GM23338 (cell line): ENCODE measurements around the gene MPND. TPM values are rescaled to one million over a fixed set of nuclear protein-coding genes. Genes with fewer than 3 reads are reported as not detected.
A peak's percentile ranks its signal among the peaks of the same experiment; 100 is the strongest.

Experiments
- ATAC-seq: fragments of 200-7000 bp; cut with Tn5 transposase; 3 replicates; pipeline ENCODE4 v1.9.1; 2020
- DNase-seq: peaks from one replicate; pipeline ENCODE4 v3.0.0-alpha.2; 2015; ENCODE audit warnings: low spot score
- H2AFZ ChIP-seq: fragments of 200-600 bp; sonication (generic); 2 replicates; pipeline ENCODE4 v1.8.0; 2016; ENCODE audit warnings: antibody characterized with exemption, mild to moderate bottlenecking, moderate library complexity
- H3F3A ChIP-seq: fragments of 200-600 bp; sonication (generic); replicated peaks from 2 replicates; pipeline ENCODE4 v1.8.0; 2017; ENCODE audit warnings: antibody characterized with exemption, mixed run types, low read depth
- H3K27ac ChIP-seq: fragments of 200-600 bp; sonication (generic); 2 replicates; pipeline ENCODE4 v1.6.1; 2016; ENCODE audit warnings: low read depth
- H3K27me3 ChIP-seq: fragments of 200-600 bp; sonication (generic); 2 replicates; pipeline ENCODE4 v1.8.0; 2016; ENCODE audit warnings: mild to moderate bottlenecking, mixed run types, moderate library complexity; ENCODE audit not compliant: insufficient read depth
- H3K36me3 ChIP-seq: fragments of 200-600 bp; sonication (generic); 2 replicates; pipeline ENCODE4 v1.8.0; 2016; ENCODE audit warnings: mild to moderate bottlenecking; ENCODE audit not compliant: insufficient read depth
- H3K4me1 ChIP-seq: fragments of 200-600 bp; sonication (generic); 2 replicates; pipeline ENCODE4 v1.8.0; 2016; ENCODE audit warnings: mild to moderate bottlenecking, moderate library complexity; ENCODE audit not compliant: insufficient read depth
- H3K4me2 ChIP-seq: fragments of 200-600 bp; sonication (generic); 2 replicates; pipeline ENCODE4 v1.7.1; 2017; ENCODE audit warnings: mixed run types
- H3K4me3 ChIP-seq: fragments of 200-600 bp; sonication (generic); 2 replicates; pipeline ENCODE4 v1.6.1; 2016; ENCODE audit warnings: mixed run types
- H3K79me2 ChIP-seq: fragments of 200-600 bp; sonication (generic); replicated peaks from 2 replicates; pipeline ENCODE4 v1.8.0; 2017; ENCODE audit warnings: mild to moderate bottlenecking; ENCODE audit not compliant: insufficient read depth
- H3K9me2 ChIP-seq: fragments of 200-600 bp; sonication (generic); 2 replicates; pipeline ENCODE4 v1.8.0; 2017; ENCODE audit not compliant: insufficient read depth
- H4K20me1 ChIP-seq: fragments of 200-600 bp; sonication (generic); replicated peaks from 2 replicates; pipeline ENCODE4 v1.8.0; 2017; ENCODE audit warnings: mild to moderate bottlenecking; ENCODE audit not compliant: insufficient read depth
- H3K27ac Mint-ChIP-seq: 2 replicates; pipeline ENCODE4 v1.8.0; 2020; ENCODE audit warnings: inconsistent platforms, mild to moderate bottlenecking, moderate library complexity, mixed read lengths
- H3K27me3 Mint-ChIP-seq: 3 replicates; pipeline ENCODE4 v1.8.0; 2022; ENCODE audit warnings: low read depth, mild to moderate bottlenecking, moderate library complexity, mixed read lengths, inconsistent platforms; ENCODE audit not compliant: insufficient read depth, poor library complexity
- H3K36me3 Mint-ChIP-seq: 3 replicates; pipeline ENCODE4 v1.8.0; 2021; ENCODE audit warnings: low read depth, mild to moderate bottlenecking, inconsistent platforms, moderate library complexity, mixed read lengths
- H3K4me1 Mint-ChIP-seq: 3 replicates; pipeline ENCODE4 v1.8.0; 2020; ENCODE audit warnings: mild to moderate bottlenecking, inconsistent platforms, mixed read lengths
- H3K4me3 Mint-ChIP-seq: 3 replicates; pipeline ENCODE4 v1.8.0; 2021; ENCODE audit warnings: moderate library complexity, mild to moderate bottlenecking, inconsistent platforms, mixed read lengths
- H3K9me3 Mint-ChIP-seq: 3 replicates; pipeline ENCODE4 v1.8.0; 2020; ENCODE audit warnings: moderate library complexity, mild to moderate bottlenecking, inconsistent platforms, mixed read lengths
- CTCF ChIP-seq, 2 experiments: fragments of 200-600 bp in 1 of 2; sonication (generic) in 1 of 2; conservative IDR thresholded peaks; 2 replicates each; pipeline versions ENCODE4 v1.5.1 to v1.6.1; 2016 to 2017; ENCODE audit warnings: antibody characterized with exemption in 2 of 2, low read depth in 2 of 2, mild to moderate bottlenecking in 2 of 2, moderate library complexity in 1 of 2
- ETS1 ChIP-seq: IDR thresholded peaks from 2 replicates; pipeline ENCODE4 v1.6.1; 2016; ENCODE audit warnings: antibody characterized with exemption
- EZH2 ChIP-seq: fragments of 200-600 bp; sonication (generic); IDR thresholded peaks from one replicate; pipeline ENCODE4 v1.8.0; 2017; ENCODE audit warnings: antibody characterized with exemption, mild to moderate bottlenecking, low read depth; ENCODE audit not compliant: unreplicated experiment
- EZH2phosphoT487 ChIP-seq: fragments of 200-600 bp; sonication (generic); IDR thresholded peaks from one replicate; pipeline ENCODE4 v1.8.1; 2018; ENCODE audit warnings: antibody characterized with exemption; ENCODE audit not compliant: unreplicated experiment
- JUNB ChIP-seq: IDR thresholded peaks from one replicate; pipeline ENCODE4 v1.6.1; 2016; ENCODE audit warnings: antibody characterized with exemption; ENCODE audit not compliant: unreplicated experiment
- NANOG ChIP-seq: IDR thresholded peaks from 2 replicates; pipeline ENCODE4 v1.6.1; 2016; ENCODE audit warnings: antibody characterized with exemption, borderline replicate concordance
- POLR2AphosphoS5 ChIP-seq: IDR thresholded peaks from 2 replicates; pipeline ENCODE4 v1.6.1; 2016; ENCODE audit warnings: antibody characterized with exemption, low read depth
- REST ChIP-seq: IDR thresholded peaks from one replicate; pipeline ENCODE4 v1.6.1; 2018; ENCODE audit warnings: antibody characterized with exemption; ENCODE audit not compliant: unreplicated experiment
- STAT1 ChIP-seq: IDR thresholded peaks from one replicate; pipeline ENCODE4 v1.6.1; 2016; ENCODE audit warnings: antibody characterized with exemption; ENCODE audit not compliant: unreplicated experiment
- ZNF114 ChIP-seq: fragments of 250-450 bp; sonication (Bioruptor Pico); IDR thresholded peaks from 2 replicates; pipeline ENCODE4 v1.5.0; 2020; ENCODE audit warnings: mild to moderate bottlenecking, moderate library complexity
- ZNF331 ChIP-seq: fragments of 250-450 bp; sonication (Bioruptor Pico); IDR thresholded peaks from 2 replicates; pipeline ENCODE4 v1.5.0; 2020; ENCODE audit warnings: low read depth, mild to moderate bottlenecking, moderate library complexity
- polyA plus RNA-seq: library from polyadenylated mRNA; unstranded; fragments of >200 nt; fragmentation: Nextera tagmentation; extraction: Ambion mirVana; gene quantifications from 2 replicates; pipeline ENCODE4 v1.2.1, GENCODE V29; 2016
- total RNA-seq: library from RNA; depleted of rRNA; stranded (reverse); fragments of >200 nt; shearing (Covaris generic); gene quantifications from 2 replicates; pipeline ENCODE4 v1.2.3, GENCODE V29; 2014

MPND gene
- total and polyA plus RNA-seq, 2 experiments from 2014 or later = 11.8 to 15.6 TPM

- H3K4me2 ChIP-seq = no peak overlapping the region
Measured at GRCh38 chr19:4365341-4365740, 22.0 kb downstream of the MPND start.

GRCh38 chr19:4365791-4366665, 22.7 kb downstream of the MPND start:
- H3K27ac ChIP-seq = no peak overlapping the region
- no peak overlapping the region for H3K4me2 ChIP-seq
- no peak for ATAC-seq
- Mint-ChIP-seq H3K27me3 (peaks cover 33% of the 10 kb centered on the region), H3K36me3 (peaks cover 10% of the 10 kb centered on the region; the same call in 2 of the 3 replicates), H3K4me3 (no peak overlapping the region), H3K27ac (no peak overlapping the region), H3K4me1 (peaks cover 22% of the 10 kb centered on the region), H3K9me3 (no peaks in the 10 kb centered on the region)
- no peaks in the 10 kb centered on the region for H3K27me3 ChIP-seq
- H3K9me2 ChIP-seq = no peaks in the 10 kb centered on the region
- no peaks in the 10 kb centered on the region for H3K36me3 ChIP-seq
- peaks cover 11% of the 10 kb centered on the region; the same call in 1 of the 2 replicates for H4K20me1 ChIP-seq
- no peak overlapping the region for H3K4me3 ChIP-seq
- peaks cover 15% of the 10 kb centered on the region for H3F3A ChIP-seq
- H3K79me2 ChIP-seq = peaks cover 11% of the 10 kb centered on the region; the same call in 1 of the 2 replicates
- peaks cover 10% of the 10 kb centered on the region for H3K4me1 ChIP-seq
- H2AFZ ChIP-seq = no peak overlapping the region
- DNase-seq = no peak
- no peak; the same call in 1 of the 2 replicates for TF ChIP-seq POLR2AphosphoS5
- TF ChIP-seq REST = no peak
- no peak for TF ChIP-seq ETS1
- TF ChIP-seq EZH2phosphoT487 = no peak
- no peak for TF ChIP-seq ZNF331
- TF ChIP-seq EZH2 = no peak
- TF ChIP-seq NANOG = no peak
- no peak for TF ChIP-seq ZNF114
- TF ChIP-seq JUNB = no peak
- TF ChIP-seq STAT1 = no peak
- TF ChIP-seq CTCF (conservative IDR thresholded peaks at IDR 0.05; ENCODE audit: low read depth in 2 of 2) = no peak

More at GRCh38 chr19:4365341-4365740, 22.0 kb downstream of the MPND start:
- peaks cover 15% of the 10 kb centered on the region for H3K36me3 Mint-ChIP-seq
- H3K4me1 ChIP-seq = peaks cover 10% of the 10 kb centered on the region
- H3K36me3 ChIP-seq = no peaks in the 10 kb centered on the region
- no peak overlapping the region for H3K4me3 Mint-ChIP-seq
- no peak overlapping the region for H3K27ac ChIP-seq
- no peaks in the 10 kb centered on the region for H3K27me3 ChIP-seq
- H3K9me3 Mint-ChIP-seq = no peaks in the 10 kb centered on the region
- H3K27me3 Mint-ChIP-seq = peaks cover 37% of the 10 kb centered on the region
- peaks cover 22% of the 10 kb centered on the region for H3K4me1 Mint-ChIP-seq
- H3K79me2 ChIP-seq = peaks cover 11% of the 10 kb centered on the region; the same call in 1 of the 2 replicates
- DNase-seq (no peak), ATAC-seq (no peak)
- H3K9me2 ChIP-seq = no peaks in the 10 kb centered on the region
- no peak overlapping the region for H3K4me3 ChIP-seq
- peaks cover 11% of the 10 kb centered on the region; the same call in 1 of the 2 replicates for H4K20me1 ChIP-seq
- no peak overlapping the region for H3K27ac Mint-ChIP-seq
- H3F3A ChIP-seq = peaks cover 22% of the 10 kb centered on the region
- no peak overlapping the region for H2AFZ ChIP-seq
- no peak for TF ChIP-seq CTCF (conservative IDR thresholded peaks at IDR 0.05; ENCODE audit: low read depth in 2 of 2)
- TF ChIP-seq POLR2AphosphoS5 = 0 out of 2 replicates have a peak, but pooled peaks have one; percentile 25
